Neural progenitor cell (in vitro differentiated cells): ENCODE results near the gene BIRC7. TPM values are rescaled to one million over a fixed set of nuclear protein-coding genes. Genes with fewer than 3 reads are reported as not detected.

ENCODE experiments used
- DNase-seq: peaks from one replicate; pipeline ENCODE4 v3.0.0-alpha.2; 2016; ENCODE audit warnings: low spot score
- H2AFZ ChIP-seq: fragments of 200-600 bp; sonication (generic); replicated peaks from 2 replicates; pipeline ENCODE4 v1.6.1; 2016; ENCODE audit warnings: antibody characterized with exemption
- H3F3A ChIP-seq: fragments of 200-600 bp; sonication (generic); 2 replicates; pipeline ENCODE4 v1.6.1; 2016; ENCODE audit warnings: antibody characterized with exemption, low read depth
- H3K27ac ChIP-seq: fragments of 200-600 bp; sonication (generic); 2 replicates; pipeline ENCODE4 v1.5.1; 2016; ENCODE audit warnings: mild to moderate bottlenecking
- H3K27me3 ChIP-seq: fragments of 200-600 bp; sonication (generic); 2 replicates; pipeline ENCODE4 v1.6.1; 2016; ENCODE audit warnings: mild to moderate bottlenecking, moderate library complexity
- H3K36me3 ChIP-seq: fragments of 200-600 bp; sonication (generic); 2 replicates; pipeline ENCODE4 v1.5.1; 2016
- H3K4me1 ChIP-seq: fragments of 200-600 bp; sonication (generic); 2 replicates; pipeline ENCODE4 v1.6.1; 2016; ENCODE audit warnings: mixed run types
- H3K4me2 ChIP-seq: fragments of 200-600 bp; sonication (generic); 2 replicates; pipeline ENCODE4 v1.6.1; 2016
- H3K4me3 ChIP-seq: fragments of 200-600 bp; sonication (generic); 2 replicates; pipeline ENCODE4 v1.5.1; 2016
- H3K79me2 ChIP-seq: fragments of 200-600 bp; sonication (generic); 2 replicates; pipeline ENCODE4 v1.6.1; 2016; ENCODE audit warnings: low read depth
- H3K9ac ChIP-seq: fragments of 200-600 bp; sonication (generic); 2 replicates; pipeline ENCODE4 v1.6.1; 2016
- H3K9me3 ChIP-seq: fragments of 200-600 bp; sonication (generic); 2 replicates; pipeline ENCODE4 v1.5.1; 2016; ENCODE audit warnings: low read depth
- H4K20me1 ChIP-seq: fragments of 200-600 bp; sonication (generic); 2 replicates; pipeline ENCODE4 v1.6.1; 2016; ENCODE audit warnings: low read depth
- H3K27ac Mint-ChIP-seq: 3 replicates; pipeline ENCODE4 v1.8.0; 2021; ENCODE audit warnings: mixed read lengths
- H3K27me3 Mint-ChIP-seq: 2 replicates; pipeline ENCODE4 v1.8.0; 2022; ENCODE audit warnings: low read depth, mild to moderate bottlenecking, inconsistent platforms, moderate library complexity, mixed read lengths; ENCODE audit not compliant: insufficient read depth
- H3K36me3 Mint-ChIP-seq: 3 replicates; pipeline ENCODE4 v1.8.0; 2021; ENCODE audit warnings: mixed read lengths
- H3K4me1 Mint-ChIP-seq: 3 replicates; pipeline ENCODE4 v1.8.0; 2021; ENCODE audit warnings: mixed read lengths
- H3K4me3 Mint-ChIP-seq: 3 replicates; pipeline ENCODE4 v1.8.0; 2021; ENCODE audit warnings: mild to moderate bottlenecking, moderate library complexity, mixed read lengths
- H3K9me3 Mint-ChIP-seq: 3 replicates; pipeline ENCODE4 v1.8.0; 2020; ENCODE audit warnings: mixed read lengths
- CTCF ChIP-seq: fragments of 200-600 bp; sonication (generic); IDR thresholded peaks from 2 replicates; pipeline ENCODE4 v1.5.1; 2017; ENCODE audit warnings: antibody characterized with exemption, mild to moderate bottlenecking
- EZH2 ChIP-seq: fragments of 200-600 bp; sonication (generic); IDR thresholded peaks from 2 replicates; pipeline ENCODE4 v1.6.1; 2017; ENCODE audit warnings: antibody characterized with exemption, mild to moderate bottlenecking, moderate library complexity
- EZH2phosphoT487 ChIP-seq: fragments of 200-600 bp; sonication (generic); IDR thresholded peaks from 2 replicates; pipeline ENCODE4 v1.6.1; 2017; ENCODE audit warnings: antibody characterized with exemption
- total RNA-seq: library from RNA; depleted of rRNA; stranded (reverse); fragments of >200 nt; gene quantifications from 2 replicates; pipeline ENCODE4 v1.2.3, GENCODE V29; 2015; ENCODE audit warnings: low replicate concordance

The BIRC7 gene
- total RNA-seq, 1 donor from 2014 or later, result not detected

- H3K27ac Mint-ChIP-seq, result no peak overlapping the region
- peaks cover 11% of the 10 kb centered on the region for H3K4me1 Mint-ChIP-seq
- peaks cover under 1% of the 10 kb centered on the region for H3K27me3 Mint-ChIP-seq
- no peak overlapping the region for H3K4me2 ChIP-seq
- no peak overlapping the region for H3K4me3 ChIP-seq
- H3K9me3 ChIP-seq, result no peaks in the 10 kb centered on the region
- no peak overlapping the region for H2AFZ ChIP-seq
- H3K4me3 Mint-ChIP-seq, result no peak overlapping the region
- H3F3A ChIP-seq, result no peaks in the 10 kb centered on the region
- DNase-seq, result no peak
- H3K4me1 ChIP-seq, result no peaks in the 10 kb centered on the region
- H3K9me3 Mint-ChIP-seq, result no peaks in the 10 kb centered on the region
- TF ChIP-seq EZH2 (no peak), EZH2phosphoT487 (no peak), CTCF (no peak)
- peaks cover 97% of the 10 kb centered on the region for H4K20me1 ChIP-seq
- no peak overlapping the region for H3K27ac ChIP-seq
- H3K79me2 ChIP-seq, result peaks cover 95% of the 10 kb centered on the region
- H3K36me3 Mint-ChIP-seq, result peaks cover 24% of the 10 kb centered on the region
- H3K27me3 ChIP-seq, result no peaks in the 10 kb centered on the region
- H3K36me3 ChIP-seq, result no peaks in the 10 kb centered on the region
- H3K9ac ChIP-seq, result no peak overlapping the region
These were observed 32.7 kb upstream of the BIRC7 start for GRCh38 chr20:63202811-63203526.

- Histone ChIP-seq H2AFZ (no peak overlapping the region), H4K20me1 (peaks cover 97% of the 10 kb centered on the region), H3K27ac (no peak overlapping the region), H3K79me2 (peaks cover 95% of the 10 kb centered on the region), H3K9ac (no peak overlapping the region), H3K36me3 (no peaks in the 10 kb centered on the region), H3K27me3 (no peaks in the 10 kb centered on the region), H3K4me3 (no peak overlapping the region), H3K4me2 (no peak overlapping the region), H3F3A (no peaks in the 10 kb centered on the region), H3K9me3 (no peaks in the 10 kb centered on the region), H3K4me1 (no peaks in the 10 kb centered on the region)
- Mint-ChIP-seq H3K9me3 (no peaks in the 10 kb centered on the region), H3K27ac (no peak overlapping the region), H3K27me3 (no peaks in the 10 kb centered on the region), H3K4me1 (peaks cover 8% of the 10 kb centered on the region), H3K4me3 (no peak overlapping the region), H3K36me3 (peaks cover 24% of the 10 kb centered on the region)
- TF ChIP-seq EZH2, result no peak
- TF ChIP-seq EZH2phosphoT487, result no peak
- no peak for TF ChIP-seq CTCF
- DNase-seq, result no peak
These were observed 31.3 kb upstream of the BIRC7 start for GRCh38 chr20:63204362-63204761.

GRCh38 chr20:63205896-63206295 is 29.8 kb upstream of the BIRC7 start:
- Histone ChIP-seq H3F3A (no peaks in the 10 kb centered on the region), H2AFZ (no peak overlapping the region), H3K4me3 (no peak overlapping the region), H3K27me3 (no peaks in the 10 kb centered on the region), H4K20me1 (peaks cover 97% of the 10 kb centered on the region), H3K4me1 (no peaks in the 10 kb centered on the region), H3K79me2 (peaks cover 95% of the 10 kb centered on the region), H3K9ac (no peak overlapping the region), H3K27ac (no peak overlapping the region), H3K9me3 (no peaks in the 10 kb centered on the region), H3K4me2 (no peak overlapping the region), H3K36me3 (no peaks in the 10 kb centered on the region)
- Mint-ChIP-seq H3K9me3 (no peaks in the 10 kb centered on the region), H3K4me3 (no peak overlapping the region), H3K27ac (no peak overlapping the region), H3K36me3 (peaks cover 23% of the 10 kb centered on the region), H3K4me1 (peaks cover 8% of the 10 kb centered on the region), H3K27me3 (no peaks in the 10 kb centered on the region)
- no peak for DNase-seq
- TF ChIP-seq CTCF (no peak), EZH2phosphoT487 (no peak), EZH2 (no peak)
